ENCODE measurements around the gene PTP4A1.

Gene PTP4A1

GRCh38 chr6:63553900-63554299 lies 18.4 kb upstream of the PTP4A1 start:
- Histone ChIP-seq H2BK120ac (ENCODE audit: low read depth, low read length) (no peak overlapping the region), H2BK12ac (ENCODE audit: low read length) (no peak overlapping the region), H3K4me1 (ENCODE audit: control insufficient read depth in 2 of 2, insufficient read depth in 1 of 2, low read depth in 1 of 2, low read length in 2 of 2) (no peaks in the 10 kb centered on the region), H3K4me2 (ENCODE audit: insufficient read depth, low read length, poor library complexity, severe bottlenecking) (no peak overlapping the region), H2AK5ac (ENCODE audit: low read depth, low read length) (no peak overlapping the region), H3K4me3 (ENCODE audit: low read length in 2 of 2) (no peak overlapping the region), H3K9ac (ENCODE audit: low read depth, low read length, poor library complexity) (no peak overlapping the region), H3K4ac (ENCODE audit: low read length) (no peak overlapping the region), H3K27ac (replicated peaks; ENCODE audit: low read length) (no peak overlapping the region), H3K27me3 (ENCODE audit: control insufficient read depth in 3 of 3, insufficient read depth in 3 of 3, low read depth in 1 of 3, low read length in 3 of 3) (no peaks in the 10 kb centered on the region), H3K23ac (ENCODE audit: low read depth, low read length, poor library complexity) (no peak overlapping the region), H2BK15ac (ENCODE audit: low read length) (no peak overlapping the region), H3K18ac (ENCODE audit: low read length) (no peak overlapping the region), H4K8ac (ENCODE audit: low read depth, low read length) (no peak overlapping the region), H3K36me3 (replicated peaks in 1 of 2; ENCODE audit: control insufficient read depth in 2 of 2, insufficient read depth in 2 of 2, low read length in 2 of 2) (no peaks in the 10 kb centered on the region), H3K14ac (ENCODE audit: low read length) (no peak overlapping the region), H3K79me1 (ENCODE audit: low read depth, low read length) (no peaks in the 10 kb centered on the region), H2BK5ac (ENCODE audit: low read length) (no peak overlapping the region), H2AFZ (ENCODE audit: low read length) (no peak overlapping the region), H4K91ac (ENCODE audit: low read depth, low read length, poor library complexity) (no peak overlapping the region), H3K9me3 (replicated peaks in 1 of 2; ENCODE audit: control insufficient read depth in 2 of 2, insufficient read depth in 1 of 2, low read depth in 1 of 2, low read length in 2 of 2) (no peaks in the 10 kb centered on the region)
- DNase-seq (ENCODE audit: low spot score) = no peak
- no CpG with 5 or more reads among the region's 1 CpG for WGBS, 2 donors (ENCODE audit: extremely low coverage in 2 of 2, insufficient read length in 2 of 2, insufficient replicate concordance in 1 of 2)

GRCh38 chr6:63554782-63555181 lies 17.5 kb upstream of the PTP4A1 start:
- Histone ChIP-seq H3K14ac (ENCODE audit: low read length) (no peak overlapping the region), H3K27me3 (ENCODE audit: control insufficient read depth in 3 of 3, insufficient read depth in 3 of 3, low read depth in 1 of 3, low read length in 3 of 3) (no peaks in the 10 kb centered on the region)
- no CpG with 5 or more reads among the region's 1 CpG for WGBS, 2 donors (ENCODE audit: extremely low coverage in 2 of 2, insufficient read length in 2 of 2, insufficient replicate concordance in 1 of 2)

GRCh38 chr6:63556369-63556768 lies 15.9 kb upstream of the PTP4A1 start:
- Histone ChIP-seq H3K4me1 (ENCODE audit: control insufficient read depth in 2 of 2, insufficient read depth in 1 of 2, low read depth in 1 of 2, low read length in 2 of 2) (no peaks in the 10 kb centered on the region), H3K36me3 (replicated peaks in 1 of 2; ENCODE audit: control insufficient read depth in 2 of 2, insufficient read depth in 2 of 2, low read length in 2 of 2) (no peaks in the 10 kb centered on the region), H3K9me3 (replicated peaks in 1 of 2; ENCODE audit: control insufficient read depth in 2 of 2, insufficient read depth in 1 of 2, low read depth in 1 of 2, low read length in 2 of 2) (no peaks in the 10 kb centered on the region), H3K18ac (ENCODE audit: low read length) (no peak overlapping the region), H4K91ac (ENCODE audit: low read depth, low read length, poor library complexity) (no peak overlapping the region), H3K14ac (ENCODE audit: low read length) (no peak overlapping the region), H3K27ac (replicated peaks; ENCODE audit: low read length) (no peak overlapping the region), H2BK120ac (ENCODE audit: low read depth, low read length) (no peak overlapping the region), H2BK12ac (ENCODE audit: low read length) (no peak overlapping the region), H4K8ac (ENCODE audit: low read depth, low read length) (no peak overlapping the region), H3K4ac (ENCODE audit: low read length) (no peak overlapping the region), H3K79me1 (ENCODE audit: low read depth, low read length) (no peaks in the 10 kb centered on the region), H2AK5ac (ENCODE audit: low read depth, low read length) (no peak overlapping the region), H3K9ac (ENCODE audit: low read depth, low read length, poor library complexity) (no peak overlapping the region), H2AFZ (ENCODE audit: low read length) (no peak overlapping the region), H2BK15ac (ENCODE audit: low read length) (no peak overlapping the region), H2BK5ac (ENCODE audit: low read length) (no peak overlapping the region), H3K23ac (ENCODE audit: low read depth, low read length, poor library complexity) (no peak overlapping the region), H3K27me3 (ENCODE audit: control insufficient read depth in 3 of 3, insufficient read depth in 3 of 3, low read depth in 1 of 3, low read length in 3 of 3) (no peaks in the 10 kb centered on the region), H3K4me2 (ENCODE audit: insufficient read depth, low read length, poor library complexity, severe bottlenecking) (no peak overlapping the region), H3K4me3 (ENCODE audit: low read length in 2 of 2) (no peak overlapping the region)
- WGBS, 2 donors (ENCODE audit: extremely low coverage in 2 of 2, insufficient read length in 2 of 2, insufficient replicate concordance in 1 of 2) = no CpG with 5 or more reads among the region's 4 CpGs
- no peak for DNase-seq (ENCODE audit: low spot score)

More at GRCh38 chr6:63554782-63555181, 17.5 kb upstream of the PTP4A1 start:
- no peaks in the 10 kb centered on the region for H3K36me3 ChIP-seq (replicated peaks in 1 of 2; ENCODE audit: control insufficient read depth in 2 of 2, insufficient read depth in 2 of 2, low read length in 2 of 2)
- no peak overlapping the region for H2AFZ ChIP-seq (ENCODE audit: low read length)
- no peak overlapping the region for H3K27ac ChIP-seq (replicated peaks; ENCODE audit: low read length)
- H2BK15ac ChIP-seq (ENCODE audit: low read length) = no peak overlapping the region
- no peaks in the 10 kb centered on the region for H3K79me1 ChIP-seq (ENCODE audit: low read depth, low read length)
- H2BK12ac ChIP-seq (ENCODE audit: low read length) = no peak overlapping the region
- H4K91ac ChIP-seq (ENCODE audit: low read depth, low read length, poor library complexity) = no peak overlapping the region
- H3K23ac ChIP-seq (ENCODE audit: low read depth, low read length, poor library complexity) = no peak overlapping the region
- DNase-seq (ENCODE audit: low spot score) = no peak
- no peak overlapping the region for H3K4ac ChIP-seq (ENCODE audit: low read length)
- H3K9ac ChIP-seq (ENCODE audit: low read depth, low read length, poor library complexity) = no peak overlapping the region
- no peak overlapping the region for H2BK120ac ChIP-seq (ENCODE audit: low read depth, low read length)
- no peak overlapping the region for H3K18ac ChIP-seq (ENCODE audit: low read length)
- no peak overlapping the region for H2AK5ac ChIP-seq (ENCODE audit: low read depth, low read length)
- H3K9me3 ChIP-seq (replicated peaks in 1 of 2; ENCODE audit: control insufficient read depth in 2 of 2, insufficient read depth in 1 of 2, low read depth in 1 of 2, low read length in 2 of 2) = no peaks in the 10 kb centered on the region
- H4K8ac ChIP-seq (ENCODE audit: low read depth, low read length) = no peak overlapping the region
- H3K4me1 ChIP-seq (ENCODE audit: control insufficient read depth in 2 of 2, insufficient read depth in 1 of 2, low read depth in 1 of 2, low read length in 2 of 2) = no peaks in the 10 kb centered on the region
- no peak overlapping the region for H3K4me3 ChIP-seq (ENCODE audit: low read length in 2 of 2)
- no peak overlapping the region for H3K4me2 ChIP-seq (ENCODE audit: insufficient read depth, low read length, poor library complexity, severe bottlenecking)
- no peak overlapping the region for H2BK5ac ChIP-seq (ENCODE audit: low read length)

GRCh38 chr6:63558278-63558677 lies 14.0 kb upstream of the PTP4A1 start:
- no peak overlapping the region for H2BK5ac ChIP-seq (ENCODE audit: low read length)

More at GRCh38 chr6:63558278-63558677, 14.0 kb upstream of the PTP4A1 start:
- H2BK15ac ChIP-seq (ENCODE audit: low read length) = no peak overlapping the region
- H3K4me1 ChIP-seq (ENCODE audit: control insufficient read depth in 2 of 2, insufficient read depth in 1 of 2, low read depth in 1 of 2, low read length in 2 of 2) = no peaks in the 10 kb centered on the region
- H3K27ac ChIP-seq (replicated peaks; ENCODE audit: low read length) = no peak overlapping the region
- H2AK5ac ChIP-seq (ENCODE audit: low read depth, low read length) = no peak overlapping the region
- no peak overlapping the region for H3K23ac ChIP-seq (ENCODE audit: low read depth, low read length, poor library complexity)
- H3K79me1 ChIP-seq (ENCODE audit: low read depth, low read length) = no peaks in the 10 kb centered on the region
- H4K8ac ChIP-seq (ENCODE audit: low read depth, low read length) = no peak overlapping the region
- no peak for DNase-seq (ENCODE audit: low spot score)
- H2BK120ac ChIP-seq (ENCODE audit: low read depth, low read length) = no peak overlapping the region
- no peak overlapping the region for H3K4ac ChIP-seq (ENCODE audit: low read length)
- H4K91ac ChIP-seq (ENCODE audit: low read depth, low read length, poor library complexity) = no peak overlapping the region
- no peak overlapping the region for H3K4me3 ChIP-seq (ENCODE audit: low read length in 2 of 2)
- H2AFZ ChIP-seq (ENCODE audit: low read length) = no peak overlapping the region
- H3K36me3 ChIP-seq (replicated peaks in 1 of 2; ENCODE audit: control insufficient read depth in 2 of 2, insufficient read depth in 2 of 2, low read length in 2 of 2) = no peaks in the 10 kb centered on the region
- H2BK12ac ChIP-seq (ENCODE audit: low read length) = no peak overlapping the region
- H3K18ac ChIP-seq (ENCODE audit: low read length) = no peak overlapping the region
- no peak overlapping the region for H3K9ac ChIP-seq (ENCODE audit: low read depth, low read length, poor library complexity)
- H3K4me2 ChIP-seq (ENCODE audit: insufficient read depth, low read length, poor library complexity, severe bottlenecking) = no peak overlapping the region
- H3K27me3 ChIP-seq (ENCODE audit: control insufficient read depth in 3 of 3, insufficient read depth in 3 of 3, low read depth in 1 of 3, low read length in 3 of 3) = no peaks in the 10 kb centered on the region
- no peaks in the 10 kb centered on the region for H3K9me3 ChIP-seq (replicated peaks in 1 of 2; ENCODE audit: control insufficient read depth in 2 of 2, insufficient read depth in 1 of 2, low read depth in 1 of 2, low read length in 2 of 2)
- H3K14ac ChIP-seq (ENCODE audit: low read length) = no peak overlapping the region
